ENCODE results near the gene COL9A1. TPM values are rescaled to one million over a fixed set of nuclear protein-coding genes. Genes with fewer than 3 reads are reported as not detected.

COL9A1 gene
- total RNA-seq, 1 experiment from 2014 or later, result not detected

GRCh38 chr6:70289299-70289698 lies 13.6 kb downstream of the COL9A1 start:
- DNase-seq (ENCODE audit: low spot score), result no peak

GRCh38 chr6:70286905-70287304 lies 16.0 kb downstream of the COL9A1 start:
- DNase-seq (ENCODE audit: low spot score), result no peak

DNA sequence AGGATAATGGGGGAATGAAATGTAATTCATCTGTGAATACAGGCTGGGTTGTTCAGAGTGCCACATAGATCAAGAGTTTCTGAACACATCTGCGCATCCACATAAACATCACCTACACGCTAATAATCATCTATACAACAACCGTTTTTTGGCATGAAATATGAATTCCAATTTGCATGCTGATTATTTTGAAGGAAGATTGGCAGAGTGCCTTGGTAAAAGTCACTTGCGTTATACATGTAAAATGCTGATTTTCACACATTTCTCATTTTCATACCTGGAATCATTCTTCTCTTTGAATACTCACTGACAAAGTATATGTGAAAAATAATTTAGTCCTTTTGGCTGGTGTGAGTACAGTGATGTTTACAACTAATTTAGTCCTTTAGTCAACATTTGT lies 17.7 kb downstream of the COL9A1 start:
- no peak for DNase-seq (ENCODE audit: low spot score)

GRCh38 chr6:70282919-70283461 lies 19.9 kb downstream of the COL9A1 start:
- DNase-seq (ENCODE audit: low spot score), result no peak

- DNase-seq (ENCODE audit: low spot score), result no peak
Measured at GRCh38 chr6:70282312-70282918, 20.5 kb downstream of the COL9A1 start.

GRCh38 chr6:70281923-70282311 lies 21.0 kb downstream of the COL9A1 start:
- DNase-seq (ENCODE audit: low spot score), result no peak

DNA sequence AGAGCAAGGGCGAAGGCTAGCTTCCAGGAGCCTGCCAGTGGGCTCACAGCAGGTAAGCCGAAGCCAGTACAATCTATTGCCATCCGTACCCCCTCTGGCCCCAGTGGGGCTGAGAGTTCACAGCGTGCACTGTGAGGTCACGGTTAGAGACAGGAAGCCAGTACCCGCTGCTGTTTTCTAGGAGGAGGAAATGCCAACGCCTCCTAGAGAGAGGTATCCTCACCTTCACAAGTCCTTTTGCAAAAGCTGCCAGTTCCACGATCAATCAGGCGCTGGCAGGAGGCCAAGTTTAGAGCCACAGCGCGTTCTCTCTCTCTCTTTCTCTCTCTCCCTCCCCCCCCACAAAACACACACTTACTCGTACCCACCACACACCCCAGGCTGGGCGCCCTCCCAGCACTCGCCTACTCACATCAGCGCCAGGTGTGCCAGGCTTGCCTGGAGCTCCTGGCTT lies 22.5 kb downstream of the COL9A1 start:
- DNase-seq (ENCODE audit: low spot score), result no peak

GRCh38 chr6:70277470-70277869 lies 25.4 kb downstream of the COL9A1 start:
- DNase-seq (ENCODE audit: low spot score), result no peak

DNA sequence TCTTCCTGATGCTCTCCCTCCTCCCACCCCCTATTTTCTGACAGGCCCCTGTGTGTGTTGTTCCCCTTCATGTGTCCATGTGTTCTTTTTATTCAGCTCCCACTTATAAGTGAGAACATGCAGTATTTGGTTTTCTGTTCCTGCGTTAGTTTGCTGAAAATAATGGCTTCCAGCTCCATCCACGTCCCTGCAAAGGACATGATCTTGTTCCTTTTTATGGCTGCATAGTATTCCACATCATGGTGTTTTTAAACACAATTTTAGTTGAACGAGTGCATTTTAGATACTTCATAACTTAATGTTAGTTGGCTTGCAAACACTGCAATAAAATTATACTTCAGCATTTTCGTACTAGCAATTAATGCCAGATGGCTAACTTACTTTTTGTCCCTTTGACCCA lies 28.5 kb downstream of the COL9A1 start:
- DNase-seq (ENCODE audit: low spot score), result no peak

DNA sequence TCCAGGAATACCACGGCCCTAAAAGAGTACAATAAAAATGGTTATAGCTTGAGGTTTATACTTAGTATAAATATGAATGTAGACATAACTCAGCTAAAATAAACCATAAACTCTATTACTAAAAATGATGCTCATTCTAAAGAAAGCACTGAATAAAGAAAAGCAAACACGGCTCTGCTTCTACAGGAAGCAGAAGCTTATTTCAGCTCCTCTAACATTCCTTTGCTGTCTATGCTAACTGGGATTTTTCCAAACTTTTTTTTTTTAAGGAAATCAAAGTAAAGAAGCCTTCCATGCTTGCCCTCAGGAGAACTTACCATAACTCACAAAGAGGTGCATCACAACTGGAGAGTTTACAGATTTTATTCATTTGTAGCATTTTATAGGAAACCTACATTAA lies 30.8 kb downstream of the COL9A1 start:
- DNase-seq (ENCODE audit: low spot score), result no peak

- no peak for DNase-seq (ENCODE audit: low spot score)
Measured at GRCh38 chr6:70270287-70271005, 32.4 kb downstream of the COL9A1 start.

- DNase-seq (ENCODE audit: low spot score), result no peak
Measured at GRCh38 chr6:70266142-70266541, 36.7 kb downstream of the COL9A1 start.

GRCh38 chr6:70264306-70264705 lies 38.6 kb downstream of the COL9A1 start:
- DNase-seq (ENCODE audit: low spot score), result no peak

DNA sequence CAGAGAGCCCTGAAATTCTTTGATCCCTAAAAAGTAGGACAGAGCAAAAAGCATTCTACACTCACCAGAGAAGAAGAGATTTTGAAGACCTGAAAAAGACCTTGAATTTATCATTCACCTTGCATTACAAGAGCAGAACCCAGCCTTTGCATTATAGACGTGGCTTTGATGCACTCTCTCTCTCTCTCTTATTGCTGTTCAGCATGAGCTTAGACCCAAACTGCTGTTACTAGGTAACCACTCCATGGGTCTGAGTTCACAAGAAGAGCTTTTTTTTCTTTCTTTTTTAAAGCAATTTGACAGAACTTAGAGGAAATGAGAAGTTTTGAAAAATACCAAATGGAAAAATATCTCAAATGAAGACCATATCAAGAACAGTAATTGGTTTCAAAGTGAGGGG lies 44.4 kb downstream of the COL9A1 start:
- DNase-seq (ENCODE audit: low spot score), result no peak

- DNase-seq (ENCODE audit: low spot score), result peak; percentile 2
Measured at GRCh38 chr6:70257768-70258273, 45.1 kb downstream of the COL9A1 start.

- DNase-seq (ENCODE audit: low spot score), result no peak
Measured at GRCh38 chr6:70254784-70255183, 48.1 kb downstream of the COL9A1 start.

GRCh38 chr6:70253923-70254322 lies 49.0 kb downstream of the COL9A1 start:
- no peak for DNase-seq (ENCODE audit: low spot score)

GRCh38 chr6:70252604-70253003 lies 50.3 kb downstream of the COL9A1 start:
- no peak for DNase-seq (ENCODE audit: low spot score)

GRCh38 chr6:70246118-70246517 lies 56.8 kb downstream of the COL9A1 start:
- DNase-seq (ENCODE audit: low spot score), result no peak

DNA sequence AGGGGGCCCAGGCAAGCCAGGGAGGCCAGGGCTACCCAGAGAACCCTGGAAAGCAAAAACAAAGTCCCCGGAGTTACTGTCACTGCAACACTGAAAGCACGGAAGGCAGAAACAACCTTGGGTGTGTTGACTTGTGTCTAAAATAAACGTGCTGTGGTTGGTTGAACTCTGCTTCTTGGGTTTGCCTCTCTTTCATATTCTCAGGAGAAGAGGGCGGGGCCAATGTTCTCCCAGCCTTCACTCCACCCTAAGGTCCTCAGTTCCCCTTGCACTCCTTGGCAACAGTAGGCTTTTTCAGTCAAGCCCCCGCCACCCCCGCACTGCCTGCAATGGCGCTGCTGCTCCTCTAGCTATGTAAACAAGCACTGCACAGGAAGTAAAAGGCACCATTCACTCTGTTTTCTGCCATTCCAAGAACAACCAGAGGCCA lies 60.9 kb downstream of the COL9A1 start:
- DNase-seq (ENCODE audit: low spot score), result no peak

- DNase-seq (ENCODE audit: low spot score), result no peak
Measured at GRCh38 chr6:70241031-70241430, 61.9 kb downstream of the COL9A1 start.

- DNase-seq (ENCODE audit: low spot score), result no peak
Measured at GRCh38 chr6:70236343-70236742, 66.5 kb downstream of the COL9A1 start.
